Pancreas (tissue), 10 donors: ENCODE data around the gene EPB41L3. TPM values are rescaled to one million over a fixed set of nuclear protein-coding genes. Genes with fewer than 3 reads are reported as not detected.
A peak's percentile ranks its signal among the peaks of the same experiment; 100 is the strongest.

Source experiments
- ATAC-seq, 4 donors: fragments of 200-7000 bp; cut with Tn5 transposase; one replicate each; pipeline versions ENCODE4 v1.8.0 to v1.9.1; 2020; ENCODE audit warnings: mild to moderate bottlenecking in 4 of 4, moderate library complexity in 4 of 4
- DNase-seq, 6 donors: peaks; one replicate each; pipeline ENCODE4 v3.0.0-alpha.2; 2020
- FAIRE-seq: peaks from 2 replicates; lab custom pipeline; 2012; peaks lifted over from hg19 to GRCh38; lab: Jason Lieb, UNC
- H3K27ac ChIP-seq, 4 donors: fragments of 200-600 bp; sonication (generic); 1 replicate in 3 of 4; 2 replicates in 1 of 4; pipeline versions ENCODE4 v1.5.0 to v1.8.0; 2020
- H3K27me3 ChIP-seq, 4 donors: fragments of 200-600 bp; one replicate each; pipeline ENCODE4 v1.8.0; 2021
- H3K36me3 ChIP-seq, 3 donors: fragments of 200-600 bp; sonication (generic) in 1 of 3; one replicate each; pipeline versions ENCODE4 v1.5.0 to v1.8.0; 2020 to 2021
- H3K4me1 ChIP-seq, 3 donors: fragments of 200-600 bp; one replicate each; pipeline ENCODE4 v1.8.0; 2021
- H3K4me3 ChIP-seq, 4 donors: fragments of 200-600 bp; sonication (generic) in 2 of 4; one replicate each; pipeline versions ENCODE4 v1.5.0 to v1.8.0; 2020 to 2021
- H3K9me3 ChIP-seq, 4 donors: fragments of 200-600 bp; one replicate each; pipeline ENCODE4 v1.8.0; 2021
- CTCF ChIP-seq, 4 donors: fragments of 200-600 bp; sonication (generic) in 3 of 4; IDR thresholded peaks; one replicate each; pipeline versions ENCODE4 v1.5.0 to v1.8.0; 2021; ENCODE audit warnings: antibody characterized with exemption in 4 of 4
- WGBS, 2 donors: extraction: QIAGEN DNeasy Blood & Tissue Kit; methylation state at CpG; one replicate each; pipeline ENCODE4 v1.1.7; 2013; 5-methylcytosine and 5-hydroxymethylcytosine counted together
- intact Hi-C, 3 donors: fragments of 100-400 bp; cut with DNase I; formaldehyde crosslinking; loops; one replicate each; pipeline versions ENCODE4 v1.11.1 to v1.14.2; 2022
- polyA plus RNA-seq, 2 donors: library from polyadenylated mRNA; stranded (reverse); fragments of 200-250 nt; gene quantifications; one replicate each; pipeline ENCODE4 v1.2.3, GENCODE V29; 2013
- total RNA-seq, 6 donors: library from RNA; stranded (reverse); fragmentation: NEBNext Ultra II Directional in 4 of 6; extraction: Animal tissue kit (Norgen Biotek cat#: 25700) in 4 of 6; gene quantifications; one replicate each; pipeline versions ENCODE4 v1.2.1 to v1.2.4, GENCODE V29; 2021 to 2023
- donor health status: healthy with polysubstance abuse.
- donor health status: DM: no; HTN: no; CAD: no; lungs with moderate emphysema.
- donor health status: DM: no; HTN: no; CAD: no.
- donor health status: control.
- donor health status: control.
- donor health status: Bipolar disorder and iron deficiency.
- donor health status: DM: yes; HTN: yes; CAD: no.
- donor health status: DM: no; HTN: no; CAD: no.
- donor health status: DM: no; HTN: no; CAD: no.
- donor health status: DM: yes; HTN: yes; CAD: no.

The EPB41L3 gene
- total and polyA plus RNA-seq, 8 donors, result 3.8 to 18.3 (median 11.1) TPM

GRCh38 chr18:5543036-5543680 lies 639 bp downstream of the EPB41L3 start:
- FAIRE-seq, result no peak
- no peaks in the 10 kb centered on the region for H3K36me3 ChIP-seq
- no peaks in the 10 kb centered on the region for H3K9me3 ChIP-seq
- TF ChIP-seq CTCF (IDR thresholded peaks at IDR 0.05), result no peak
- peak overlapping the region in 1 of 4 donors; percentile 2 for H3K27ac ChIP-seq
- H3K4me3 ChIP-seq, result peak overlapping the region; percentile 40 to 57 (median 47)
- DNase-seq, result peak in 3 of 6 donors; percentile 18 to 80 (median 66)
- H3K27me3 ChIP-seq, result no peaks in the 10 kb centered on the region
- no peaks in the 10 kb centered on the region for H3K4me1 ChIP-seq
- 1 to 2% methylated on average over 38 to 84 of the region's 84 CpGs for WGBS, 2 donors
- ATAC-seq, result peak; percentile 43 to 74 (median 58)
- intact Hi-C loops, result no loop called here

GRCh38 chr18:5542515-5543035 lies 1.2 kb downstream of the EPB41L3 start:
- Histone ChIP-seq H3K4me1 (no peaks in the 10 kb centered on the region), H3K4me3 (peak overlapping the region; percentile 40 to 57 (median 47)), H3K9me3 (no peaks in the 10 kb centered on the region), H3K27me3 (no peaks in the 10 kb centered on the region), H3K27ac (peak overlapping the region in 1 of 4 donors; percentile 2), H3K36me3 (no peaks in the 10 kb centered on the region)
- intact Hi-C loops, result no loop called here
- peak in 1 of 6 donors; percentile 21 for DNase-seq
- ATAC-seq, result peak in 3 of 4 donors; percentile 9 to 38 (median 29)
- no peak for FAIRE-seq
- no peak for TF ChIP-seq CTCF (IDR thresholded peaks at IDR 0.05)
- WGBS, 2 donors, result 2 to 4% methylated on average over 18 to 23 of the region's 23 CpGs

GRCh38 chr18:5541644-5542043 lies 2.2 kb downstream of the EPB41L3 start:
- no peak for TF ChIP-seq CTCF (IDR thresholded peaks at IDR 0.05)
- DNase-seq (no peak), ATAC-seq (no peak), FAIRE-seq (no peak)
- no peak overlapping the region for H3K4me3 ChIP-seq
- H3K4me1 ChIP-seq, result no peaks in the 10 kb centered on the region
- intact Hi-C loops, result no loop called here
- H3K9me3 ChIP-seq, result no peaks in the 10 kb centered on the region
- H3K27me3 ChIP-seq, result no peaks in the 10 kb centered on the region
- H3K27ac ChIP-seq, result no peak overlapping the region
- WGBS, 2 donors, result 54 to 61% methylated on average over 3 of the region's 3 CpGs
- no peaks in the 10 kb centered on the region for H3K36me3 ChIP-seq

GRCh38 chr18:5539391-5539790 lies 4.4 kb downstream of the EPB41L3 start:
- 85 to 87% methylated on average over 2 of the region's 2 CpGs for WGBS, 2 donors
- no peak for ATAC-seq
- H3K9me3 ChIP-seq, result no peaks in the 10 kb centered on the region
- H3K4me1 ChIP-seq, result no peaks in the 10 kb centered on the region
- no peaks in the 10 kb centered on the region for H3K27me3 ChIP-seq
- intact Hi-C loops, result no loop called here
- TF ChIP-seq CTCF (IDR thresholded peaks at IDR 0.05), result no peak
- DNase-seq, result no peak
- FAIRE-seq, result no peak
- no peaks in the 10 kb centered on the region for H3K36me3 ChIP-seq
- H3K27ac ChIP-seq, result no peak overlapping the region
- no peak overlapping the region for H3K4me3 ChIP-seq

GRCh38 chr18:5538544-5538943 lies 5.3 kb downstream of the EPB41L3 start:
- no peak for ATAC-seq

More at GRCh38 chr18:5538544-5538943, 5.3 kb downstream of the EPB41L3 start:
- FAIRE-seq, result no peak
- no peaks in the 10 kb centered on the region for H3K27me3 ChIP-seq
- H3K9me3 ChIP-seq, result no peaks in the 10 kb centered on the region
- no peak for DNase-seq
- no peak for TF ChIP-seq CTCF (IDR thresholded peaks at IDR 0.05)
- 52 to 59% methylated on average over 2 of the region's 2 CpGs for WGBS, 2 donors
- H3K4me1 ChIP-seq, result no peaks in the 10 kb centered on the region
- H3K27ac ChIP-seq, result no peak overlapping the region
- no peaks in the 10 kb centered on the region for H3K36me3 ChIP-seq
- no peak overlapping the region for H3K4me3 ChIP-seq
- intact Hi-C loops, result no loop called here
